Fibroblast of skin of scalp (primary cell): ENCODE data around the gene SHC2.
"Not testable (repeated sequence)": the region's sequence is repeated elsewhere in the genome, so short reads cannot be mapped to it uniquely, and the experiment has no call there.

Source experiments
- DNase-seq: peaks from one replicate; pipeline ENCODE4 v3.0.0-alpha.2; 2013

The SHC2 gene

GRCh38 chr19:423691-424466, 37.0 kb downstream of the SHC2 start:
- DNase-seq: no peak

GRCh38 chr19:422917-423226, 38.0 kb downstream of the SHC2 start:
- DNase-seq: not testable (repeated sequence)

- no peak for DNase-seq
Measured at GRCh38 chr19:422213-422916, 38.5 kb downstream of the SHC2 start.

GRCh38 chr19:419721-420515, 40.9 kb downstream of the SHC2 start:
- DNase-seq: no peak

- no peak for DNase-seq
Measured at GRCh38 chr19:418761-419671, 41.8 kb downstream of the SHC2 start.

- DNase-seq: no peak
Measured at GRCh38 chr19:416416-416815, 44.4 kb downstream of the SHC2 start.

GRCh38 chr19:415292-415691, 45.5 kb downstream of the SHC2 start:
- no peak for DNase-seq

GRCh38 chr19:413756-414420, 46.9 kb downstream of the SHC2 start:
- DNase-seq: no peak

GRCh38 chr19:412356-413355, 48.2 kb downstream of the SHC2 start:
- no peak for DNase-seq

- no peak for DNase-seq
Measured at GRCh38 chr19:411723-412355, 49.0 kb downstream of the SHC2 start.

GRCh38 chr19:411121-411722, 49.6 kb downstream of the SHC2 start:
- not testable (repeated sequence) for DNase-seq

GRCh38 chr19:410243-410781, 50.5 kb downstream of the SHC2 start:
- no peak for DNase-seq

- DNase-seq: no peak
Measured at GRCh38 chr19:409516-410242, 51.2 kb downstream of the SHC2 start.

GRCh38 chr19:408902-409515, 51.8 kb downstream of the SHC2 start, which contains the start of gene C2CD4C:
TSS of gene C2CD4C (minus strand) at chr19:409147. CDS start at chr19:408361, 786 bp downstream.
- DNase-seq: peak; percentile 9

- no peak for DNase-seq
Measured at GRCh38 chr19:408441-408901, 52.4 kb downstream of the SHC2 start.

- DNase-seq: no peak
Measured at GRCh38 chr19:407511-408440, 53.1 kb downstream of the SHC2 start.
